ENCODE results near the gene FAM90A26. TPM values are rescaled to one million over a fixed set of nuclear protein-coding genes. Genes with fewer than 3 reads are reported as not detected.
A peak's percentile ranks its signal among the peaks of the same experiment; 100 is the strongest.
"Not testable (repeated sequence)": the region's sequence is repeated elsewhere in the genome, so short reads cannot be mapped to it uniquely, and the experiment has no call there.

The FAM90A26 gene
- total RNA-seq, 1 donor from 2014 or later: not detected

GRCh38 chr4:9143421-9144080 is 26.7 kb upstream of the FAM90A26 start:
- no peak overlapping the region for H3K4me3 Mint-ChIP-seq (ENCODE audit: unreplicated experiment)
- H3K9me3 Mint-ChIP-seq (ENCODE audit: unreplicated experiment): peaks cover 10% of the 10 kb centered on the region
- TF ChIP-seq CTCF (IDR thresholded peaks at IDR 0.05): no peak
- no peaks in the 10 kb centered on the region for H3K27me3 Mint-ChIP-seq (ENCODE audit: unreplicated experiment)
- H3K36me3 Mint-ChIP-seq (ENCODE audit: unreplicated experiment): peaks cover 3% of the 10 kb centered on the region
- no peak overlapping the region for H3K27ac Mint-ChIP-seq (ENCODE audit: unreplicated experiment)
- no peak for DNase-seq (ENCODE audit: extremely low spot score, unreplicated experiment)
- H3K4me1 Mint-ChIP-seq (ENCODE audit: unreplicated experiment): no peaks in the 10 kb centered on the region

GRCh38 chr4:9146967-9147366 is 23.2 kb upstream of the FAM90A26 start:
- no peaks in the 10 kb centered on the region for H3K36me3 Mint-ChIP-seq (ENCODE audit: unreplicated experiment)
- H3K27ac Mint-ChIP-seq (ENCODE audit: unreplicated experiment): no peak overlapping the region
- H3K27me3 Mint-ChIP-seq (ENCODE audit: unreplicated experiment): no peaks in the 10 kb centered on the region
- peaks cover 5% of the 10 kb centered on the region for H3K9me3 Mint-ChIP-seq (ENCODE audit: unreplicated experiment)
- no peak for TF ChIP-seq CTCF (IDR thresholded peaks at IDR 0.05)
- DNase-seq (ENCODE audit: extremely low spot score, unreplicated experiment): no peak
- no peak overlapping the region for H3K4me3 Mint-ChIP-seq (ENCODE audit: unreplicated experiment)
- H3K4me1 Mint-ChIP-seq (ENCODE audit: unreplicated experiment): no peaks in the 10 kb centered on the region

- not testable (repeated sequence) for H3K27ac Mint-ChIP-seq (ENCODE audit: unreplicated experiment); H3K4me1 Mint-ChIP-seq (ENCODE audit: unreplicated experiment); H3K36me3 Mint-ChIP-seq (ENCODE audit: unreplicated experiment); H3K27me3 Mint-ChIP-seq (ENCODE audit: unreplicated experiment); H3K9me3 Mint-ChIP-seq (ENCODE audit: unreplicated experiment); DNase-seq (ENCODE audit: extremely low spot score, unreplicated experiment); H3K4me3 Mint-ChIP-seq (ENCODE audit: unreplicated experiment)
Measured at GRCh38 chr4:9147368-9147767, 22.8 kb upstream of the FAM90A26 start.

GRCh38 chr4:9148611-9149409 is 21.4 kb upstream of the FAM90A26 start:
- not testable (repeated sequence) for DNase-seq (ENCODE audit: extremely low spot score, unreplicated experiment); H3K27me3 Mint-ChIP-seq (ENCODE audit: unreplicated experiment); H3K36me3 Mint-ChIP-seq (ENCODE audit: unreplicated experiment); H3K9me3 Mint-ChIP-seq (ENCODE audit: unreplicated experiment); H3K27ac Mint-ChIP-seq (ENCODE audit: unreplicated experiment); H3K4me1 Mint-ChIP-seq (ENCODE audit: unreplicated experiment); H3K4me3 Mint-ChIP-seq (ENCODE audit: unreplicated experiment)

GRCh38 chr4:9151809-9152179 is 18.4 kb upstream of the FAM90A26 start:
- Mint-ChIP-seq H3K4me3 (ENCODE audit: unreplicated experiment) (peak overlapping the region; percentile 76), H3K27ac (ENCODE audit: unreplicated experiment) (peak overlapping the region; percentile 74)
- DNase-seq (ENCODE audit: extremely low spot score, unreplicated experiment); H3K4me1 Mint-ChIP-seq (ENCODE audit: unreplicated experiment); H3K36me3 Mint-ChIP-seq (ENCODE audit: unreplicated experiment); H3K9me3 Mint-ChIP-seq (ENCODE audit: unreplicated experiment); H3K27me3 Mint-ChIP-seq (ENCODE audit: unreplicated experiment): not testable (repeated sequence)

GRCh38 chr4:9152180-9153007 is 17.8 kb upstream of the FAM90A26 start:
- H3K9me3 Mint-ChIP-seq (ENCODE audit: unreplicated experiment); H3K27me3 Mint-ChIP-seq (ENCODE audit: unreplicated experiment); H3K4me1 Mint-ChIP-seq (ENCODE audit: unreplicated experiment); H3K36me3 Mint-ChIP-seq (ENCODE audit: unreplicated experiment): not testable (repeated sequence)
- Mint-ChIP-seq H3K4me3 (ENCODE audit: unreplicated experiment) (peak overlapping the region; percentile 76), H3K27ac (ENCODE audit: unreplicated experiment) (peak overlapping the region; percentile 92)
- DNase-seq (ENCODE audit: extremely low spot score, unreplicated experiment): peak; percentile 98

- Mint-ChIP-seq H3K4me3 (ENCODE audit: unreplicated experiment) (peak overlapping the region; percentile 76), H3K27ac (ENCODE audit: unreplicated experiment) (peak overlapping the region; percentile 92)
- H3K4me1 Mint-ChIP-seq (ENCODE audit: unreplicated experiment); H3K27me3 Mint-ChIP-seq (ENCODE audit: unreplicated experiment); H3K36me3 Mint-ChIP-seq (ENCODE audit: unreplicated experiment); H3K9me3 Mint-ChIP-seq (ENCODE audit: unreplicated experiment): not testable (repeated sequence)
- peak; percentile 98 for DNase-seq (ENCODE audit: extremely low spot score, unreplicated experiment)
Measured at GRCh38 chr4:9153008-9153570, 17.1 kb upstream of the FAM90A26 start.

GRCh38 chr4:9153571-9154157 is 16.5 kb upstream of the FAM90A26 start:
- Mint-ChIP-seq H3K27ac (ENCODE audit: unreplicated experiment) (peak overlapping the region; percentile 64), H3K4me3 (ENCODE audit: unreplicated experiment) (peak overlapping the region; percentile 72)
- H3K9me3 Mint-ChIP-seq (ENCODE audit: unreplicated experiment); H3K36me3 Mint-ChIP-seq (ENCODE audit: unreplicated experiment); DNase-seq (ENCODE audit: extremely low spot score, unreplicated experiment); H3K4me1 Mint-ChIP-seq (ENCODE audit: unreplicated experiment); H3K27me3 Mint-ChIP-seq (ENCODE audit: unreplicated experiment): not testable (repeated sequence)

- H3K27ac Mint-ChIP-seq (ENCODE audit: unreplicated experiment); H3K36me3 Mint-ChIP-seq (ENCODE audit: unreplicated experiment); H3K4me3 Mint-ChIP-seq (ENCODE audit: unreplicated experiment); DNase-seq (ENCODE audit: extremely low spot score, unreplicated experiment); H3K4me1 Mint-ChIP-seq (ENCODE audit: unreplicated experiment); H3K27me3 Mint-ChIP-seq (ENCODE audit: unreplicated experiment); H3K9me3 Mint-ChIP-seq (ENCODE audit: unreplicated experiment): not testable (repeated sequence)
Measured at GRCh38 chr4:9155101-9155886, 14.9 kb upstream of the FAM90A26 start.

All from osteocyte (in vitro differentiated cells).